Amniotic stem cell (primary cell): Measurements from ENCODE around the gene CHMP6.

ENCODE experiments used
- DNase-seq: peaks from one replicate; lab custom pipeline; 2025; lab: John Stamatoyannopoulos, UW

The CHMP6 gene

GRCh38 chr17:80991645-80992076 lies at the start of gene CHMP6:
Gene CHMP6 (plus strand): TSS chr17:80991841. CDS start chr17:80991919, 78 bp downstream.
- peak; percentile 21 for DNase-seq

GRCh38 chr17:80942423-80943345 lies 49.0 kb upstream of the CHMP6 start:
- DNase-seq: no peak

GRCh38 chr17:80943346-80944145 lies 48.1 kb upstream of the CHMP6 start:
- DNase-seq: no peak

GRCh38 chr17:80944326-80944725 lies 47.3 kb upstream of the CHMP6 start:
- no peak for DNase-seq

GRCh38 chr17:80945736-80946135 lies 45.9 kb upstream of the CHMP6 start:
- DNase-seq: no peak

GRCh38 chr17:80946449-80946848 lies 45.2 kb upstream of the CHMP6 start:
- no peak for DNase-seq

- DNase-seq: no peak
Observed at GRCh38 chr17:80947200-80947940, 44.3 kb upstream of the CHMP6 start.

- no peak for DNase-seq
Observed at GRCh38 chr17:80948019-80948975, 43.3 kb upstream of the CHMP6 start.

- DNase-seq: no peak
Observed at GRCh38 chr17:80948976-80949450, 42.6 kb upstream of the CHMP6 start.

GRCh38 chr17:80949451-80950421 lies 41.9 kb upstream of the CHMP6 start:
- no peak for DNase-seq

GRCh38 chr17:80950466-80951120 lies 41.0 kb upstream of the CHMP6 start:
- DNase-seq: no peak

- DNase-seq: no peak
Observed at GRCh38 chr17:80951121-80952090, 40.2 kb upstream of the CHMP6 start.

- no peak for DNase-seq
Observed at GRCh38 chr17:80952291-80952690, 39.4 kb upstream of the CHMP6 start.

- no peak for DNase-seq
Observed at GRCh38 chr17:80953471-80954315, 37.9 kb upstream of the CHMP6 start.

- DNase-seq: no peak
Observed at GRCh38 chr17:80955078-80955477, 36.6 kb upstream of the CHMP6 start.

GRCh38 chr17:80955671-80956280 lies 35.9 kb upstream of the CHMP6 start:
- no peak for DNase-seq
